Liver (tissue), 9 donors: Measurements from ENCODE around the gene SPSB1. TPM values are rescaled to one million over a fixed set of nuclear protein-coding genes. Genes with fewer than 3 reads are reported as not detected.

Experiments
- DNase-seq: peaks from one replicate; pipeline ENCODE4 v3.0.0-alpha.2; 2017; ENCODE audit warnings: low spot score
- H3K27ac ChIP-seq, 2 donors: one replicate each; pipeline ENCODE4 v1.7.0; 2013; ENCODE audit warnings: inconsistent platforms in 2 of 2, low read length in 2 of 2, control low read depth in 1 of 2, low read depth in 1 of 2, mild to moderate bottlenecking in 1 of 2
- H3K27me3 ChIP-seq, 4 donors: one replicate each; pipeline versions ENCODE4 v1.6.1 to v1.7.0; 2013; ENCODE audit warnings: low read length in 3 of 4, inconsistent platforms in 1 of 4, mild to moderate bottlenecking in 1 of 4, moderate library complexity in 1 of 4; ENCODE audit not compliant: control insufficient read depth in 4 of 4, insufficient read depth in 4 of 4
- H3K36me3 ChIP-seq, 4 donors: one replicate each; pipeline versions ENCODE4 v1.6.1 to v1.7.0; 2013; ENCODE audit warnings: low read length in 3 of 4, mild to moderate bottlenecking in 3 of 4, low read depth in 1 of 4, moderate library complexity in 1 of 4; ENCODE audit not compliant: control insufficient read depth in 4 of 4, insufficient read depth in 3 of 4
- H3K4me1 ChIP-seq, 4 donors: one replicate each; pipeline versions ENCODE4 v1.6.1 to v1.7.0; 2013; ENCODE audit warnings: low read length in 3 of 4, mild to moderate bottlenecking in 3 of 4, moderate library complexity in 1 of 4; ENCODE audit not compliant: control insufficient read depth in 4 of 4, insufficient read depth in 4 of 4
- H3K4me3 ChIP-seq, 3 donors: one replicate each; pipeline versions ENCODE4 v1.6.1 to v1.7.0; 2013; ENCODE audit warnings: low read length in 3 of 3, control low read depth in 1 of 3, low read depth in 1 of 3, mild to moderate bottlenecking in 1 of 3
- H3K9ac ChIP-seq, 2 donors: one replicate each; pipeline ENCODE4 v1.7.0; 2013; ENCODE audit warnings: low read length in 2 of 2, mild to moderate bottlenecking in 2 of 2, moderate library complexity in 2 of 2, control low read depth in 1 of 2, low read depth in 1 of 2
- H3K9me3 ChIP-seq, 4 donors: one replicate each; pipeline versions ENCODE4 v1.6.1 to v1.7.0; 2013; ENCODE audit warnings: low read length in 3 of 4; ENCODE audit not compliant: control insufficient read depth in 4 of 4
- ATF3 ChIP-seq: IDR thresholded peaks from 2 replicates; pipeline ENCODE4 v1.6.1; 2016; ENCODE audit warnings: antibody characterized with exemption
- EGR1 ChIP-seq, 2 donors: IDR thresholded peaks; 2 replicates each; pipeline ENCODE4 v1.6.1; 2016 to 2018; ENCODE audit warnings: antibody characterized with exemption in 2 of 2, low read depth in 2 of 2
- FOXA1 ChIP-seq: IDR thresholded peaks from 2 replicates; pipeline ENCODE4 v1.6.1; 2016; ENCODE audit warnings: antibody characterized with exemption
- FOXA2 ChIP-seq: IDR thresholded peaks from 2 replicates; pipeline ENCODE4 v1.6.1; 2016; ENCODE audit warnings: antibody characterized with exemption
- GABPA ChIP-seq, 2 donors: IDR thresholded peaks in 1 of 2; conservative IDR thresholded peaks in 1 of 2; 2 replicates each; pipeline ENCODE4 v1.6.1; 2016; ENCODE audit warnings: antibody characterized with exemption in 2 of 2, mild to moderate bottlenecking in 1 of 2, moderate library complexity in 1 of 2
- HNF4A ChIP-seq, 2 donors: conservative IDR thresholded peaks; 2 replicates each; pipeline ENCODE4 v1.6.1; 2016; ENCODE audit warnings: antibody characterized with exemption in 2 of 2, mild to moderate bottlenecking in 2 of 2
- HNF4G ChIP-seq: IDR thresholded peaks from 2 replicates; pipeline ENCODE4 v1.6.1; 2016; ENCODE audit warnings: antibody characterized with exemption
- JUND ChIP-seq, 2 donors: IDR thresholded peaks; 2 replicates each; pipeline ENCODE4 v1.6.1; 2016; ENCODE audit warnings: antibody characterized with exemption in 2 of 2
- NR2F2 ChIP-seq: IDR thresholded peaks from 2 replicates; pipeline ENCODE4 v1.6.1; 2016; ENCODE audit warnings: antibody characterized with exemption
- RAD21 ChIP-seq, 2 donors: IDR thresholded peaks; 2 replicates each; pipeline ENCODE4 v1.6.1; 2016; ENCODE audit warnings: antibody characterized with exemption in 2 of 2, mild to moderate bottlenecking in 2 of 2
- REST ChIP-seq: IDR thresholded peaks from 2 replicates; pipeline ENCODE4 v1.6.1; 2016; ENCODE audit warnings: antibody characterized with exemption, mild to moderate bottlenecking
- RXRA ChIP-seq, 2 donors: IDR thresholded peaks; 2 replicates each; pipeline ENCODE4 v1.6.1; 2017 to 2018; ENCODE audit warnings: antibody characterized with exemption in 2 of 2, mild to moderate bottlenecking in 1 of 2
- SP1 ChIP-seq: IDR thresholded peaks from 2 replicates; pipeline ENCODE4 v1.6.1; 2018; ENCODE audit warnings: antibody characterized with exemption, mild to moderate bottlenecking
- YY1 ChIP-seq: IDR thresholded peaks from 2 replicates; pipeline ENCODE4 v1.6.1; 2016; ENCODE audit warnings: antibody characterized with exemption, mild to moderate bottlenecking
- ZBTB33 ChIP-seq: IDR thresholded peaks from 2 replicates; pipeline ENCODE4 v1.6.1; 2016; ENCODE audit warnings: antibody characterized with exemption
- WGBS: extraction: QIAGEN DNeasy Blood & Tissue Kit; methylation state at CpG from one replicate; pipeline ENCODE4 v1.1.7; 2013; 5-methylcytosine and 5-hydroxymethylcytosine counted together
- polyA plus RNA-seq, 2 donors: library from polyadenylated mRNA; stranded (reverse) in 1 of 2; unstranded in 1 of 2; fragments of 200-250 nt in 1 of 2; fragments of >200 nt in 1 of 2; fragmentation: Nextera tagmentation in 1 of 2; extraction: Ambion mirVana in 1 of 2; gene quantifications; one replicate each; pipeline versions ENCODE4 v1.2.1 to v1.2.3, GENCODE V29; 2013 to 2015
- total RNA-seq, 2 donors: library from RNA; depleted of rRNA; stranded (reverse); fragments of >200 nt; gene quantifications; one replicate each; pipeline ENCODE4 v1.2.3, GENCODE V29; 2014
- TF ChIP-seq, protein P1 (sequence below): fragments of 150-350 bp; IDR thresholded peaks from 2 replicates; pipeline ENCODE4 v1.5.1; 2017; ENCODE audit warnings: improper control_type of control experiment, low read depth, low read length; ENCODE audit not compliant: missing input control
- TF ChIP-seq, protein P2 (sequence below): IDR thresholded peaks from 2 replicates; pipeline ENCODE4 v1.6.1; 2016; ENCODE audit warnings: antibody characterized with exemption
- donor health status: healthy.
- donor health status: healthy.
- donor health status: healthy.
- donor health status: healthy.
- donor health status: healthy.

The SPSB1 gene
- total and polyA plus RNA-seq, 4 donors, result 4.1 to 22.6 (median 14.8) TPM

DNA sequence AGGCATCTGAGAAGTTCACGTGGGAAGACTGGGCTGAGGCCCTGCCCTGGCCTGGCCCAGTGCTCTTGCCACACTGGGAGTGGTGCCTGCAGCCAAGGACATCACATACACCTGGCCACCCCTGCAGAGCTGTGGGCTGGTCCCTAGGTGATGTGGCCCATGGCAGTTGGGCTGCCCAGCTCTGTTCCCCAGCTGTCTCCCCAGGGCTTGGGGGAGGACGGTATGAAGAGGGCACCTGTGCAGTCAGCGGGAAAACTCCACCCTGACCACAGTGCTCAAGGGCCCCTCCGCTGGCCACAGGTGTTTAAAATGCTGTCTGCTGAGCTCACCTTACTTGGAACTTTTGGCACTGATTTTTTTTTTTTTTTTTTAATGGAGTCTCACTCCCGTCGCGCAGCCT is 126.2 kb downstream of the SPSB1 start:
- 92% methylated on average over 7 of the region's 7 CpGs for WGBS
- Histone ChIP-seq H3K27me3 (no peaks in the 10 kb centered on the region), H3K27ac (no peak overlapping the region), H3K4me1 (no peaks in the 10 kb centered on the region), H3K36me3 (no peaks in the 10 kb centered on the region), H3K9ac (no peak overlapping the region), H3K4me3 (no peak overlapping the region), H3K9me3 (no peaks in the 10 kb centered on the region)
- no peak for TF ChIP-seq RAD21 (IDR thresholded peaks at IDR 0.05)
- TF ChIP-seq SP1, result no peak
- TF ChIP-seq HNF4A (conservative IDR thresholded peaks at IDR 0.05), result no peak
- no peak for TF ChIP-seq FOXA1
- TF ChIP-seq, protein P1, sequence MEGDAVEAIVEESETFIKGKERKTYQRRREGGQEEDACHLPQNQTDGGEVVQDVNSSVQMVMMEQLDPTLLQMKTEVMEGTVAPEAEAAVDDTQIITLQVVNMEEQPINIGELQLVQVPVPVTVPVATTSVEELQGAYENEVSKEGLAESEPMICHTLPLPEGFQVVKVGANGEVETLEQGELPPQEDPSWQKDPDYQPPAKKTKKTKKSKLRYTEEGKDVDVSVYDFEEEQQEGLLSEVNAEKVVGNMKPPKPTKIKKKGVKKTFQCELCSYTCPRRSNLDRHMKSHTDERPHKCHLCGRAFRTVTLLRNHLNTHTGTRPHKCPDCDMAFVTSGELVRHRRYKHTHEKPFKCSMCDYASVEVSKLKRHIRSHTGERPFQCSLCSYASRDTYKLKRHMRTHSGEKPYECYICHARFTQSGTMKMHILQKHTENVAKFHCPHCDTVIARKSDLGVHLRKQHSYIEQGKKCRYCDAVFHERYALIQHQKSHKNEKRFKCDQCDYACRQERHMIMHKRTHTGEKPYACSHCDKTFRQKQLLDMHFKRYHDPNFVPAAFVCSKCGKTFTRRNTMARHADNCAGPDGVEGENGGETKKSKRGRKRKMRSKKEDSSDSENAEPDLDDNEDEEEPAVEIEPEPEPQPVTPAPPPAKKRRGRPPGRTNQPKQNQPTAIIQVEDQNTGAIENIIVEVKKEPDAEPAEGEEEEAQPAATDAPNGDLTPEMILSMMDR, result no peak
- TF ChIP-seq, protein P2, sequence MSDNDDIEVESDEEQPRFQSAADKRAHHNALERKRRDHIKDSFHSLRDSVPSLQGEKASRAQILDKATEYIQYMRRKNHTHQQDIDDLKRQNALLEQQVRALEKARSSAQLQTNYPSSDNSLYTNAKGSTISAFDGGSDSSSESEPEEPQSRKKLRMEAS, result no peak
- no peak for TF ChIP-seq FOXA2
- TF ChIP-seq RXRA (IDR thresholded peaks at IDR 0.05), result no peak
- TF ChIP-seq REST, result no peak
- TF ChIP-seq NR2F2, result no peak
- no peak for TF ChIP-seq YY1
- no peak for TF ChIP-seq HNF4G
- no peak for TF ChIP-seq GABPA (IDR thresholded peaks at IDR 0.05 in 1 of 2, conservative IDR thresholded peaks at IDR 0.05 in 1 of 2)
- TF ChIP-seq EGR1 (IDR thresholded peaks at IDR 0.05; ENCODE audit: low read depth in 2 of 2), result no peak
- no peak for TF ChIP-seq JUND (IDR thresholded peaks at IDR 0.05)
- TF ChIP-seq ATF3, result no peak
- TF ChIP-seq ZBTB33, result no peak
- no peak for DNase-seq

Other genes with a start within 250 kb of the SPSB1 start
- gene SLC2A5, start 223.3 kb upstream of the SPSB1 start, total RNA-seq, result 1 to 10 TPM in 1 of 2 donors, under 1 TPM in 1; 0.08 to 1.6 TPM
- gene SLC2A5, start 223.3 kb upstream of the SPSB1 start, polyA plus RNA-seq, result under 1 TPM; 0.07 to 0.18 TPM
- 1 to 10 TPM; 1.3 to 7.0 TPM for gene GPR157, start 163.8 kb upstream of the SPSB1 start, total RNA-seq
- 1 to 10 TPM; 2.1 to 2.4 TPM for gene GPR157, start 163.8 kb upstream of the SPSB1 start, polyA plus RNA-seq
- 100 to 1,000 TPM in 1 of 2 donors, 10 to 100 TPM in 1; 47.7 to 134 TPM for gene H6PD, start 58.1 kb upstream of the SPSB1 start, total RNA-seq
- gene H6PD, start 58.1 kb upstream of the SPSB1 start, polyA plus RNA-seq, result 10 to 100 TPM; 28.9 to 65.8 TPM
- gene SLC25A33, start 246.6 kb downstream of the SPSB1 start, total RNA-seq, result 10 to 100 TPM in 1 of 2 donors, 1 to 10 TPM in 1; 6.9 to 19.1 TPM
- 10 to 100 TPM in 1 of 2 donors, 1 to 10 TPM in 1; 9.0 to 12.3 TPM for gene SLC25A33, start 246.6 kb downstream of the SPSB1 start, polyA plus RNA-seq